SW 1271 (cell line): Measurements from ENCODE around the gene TRIM44.
A peak's percentile ranks its signal among the peaks of the same experiment; 100 is the strongest.

Experiments used
- DNase-seq, 2 experiments: peaks; one replicate each; lab custom pipeline; 2025; lab: John Stamatoyannopoulos, UW

TRIM44 gene

DNA sequence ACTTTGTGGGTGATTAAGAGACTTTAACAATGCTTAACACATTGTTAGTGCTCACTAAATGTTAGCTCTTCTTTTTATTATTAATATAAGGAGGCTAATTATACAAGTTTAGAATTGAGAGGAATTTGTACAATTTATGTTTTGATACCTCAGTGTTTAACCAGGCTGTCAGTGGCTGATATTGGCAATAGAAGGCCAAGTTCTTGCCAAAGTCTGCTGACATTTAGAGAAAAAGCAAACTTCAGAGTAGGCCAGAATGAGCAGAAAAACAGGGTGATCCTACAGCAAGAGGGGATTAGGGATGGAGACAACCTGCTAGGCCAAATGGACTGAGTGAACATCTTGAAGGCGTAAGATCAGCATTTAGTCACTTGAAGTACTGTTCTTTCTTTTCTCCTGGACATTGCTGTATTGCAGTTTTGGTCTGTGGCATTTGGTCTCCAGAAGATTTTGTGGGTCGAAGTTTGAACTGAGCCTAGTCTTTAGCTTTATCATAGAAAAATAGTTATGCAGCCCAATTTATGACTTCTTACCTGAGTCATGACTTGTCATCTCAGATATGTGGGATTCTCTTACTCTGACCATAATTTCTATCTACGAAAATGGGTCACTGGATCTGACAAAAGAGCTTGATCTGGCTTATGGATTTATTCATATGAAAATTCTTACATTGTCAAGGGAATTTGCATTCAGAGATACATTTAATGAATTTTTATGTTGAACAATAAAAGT, 9.0 kb downstream of the TRIM44 start:
- no peak for DNase-seq

- DNase-seq = no peak
Measured at GRCh38 chr11:35672608-35673007, 10.0 kb downstream of the TRIM44 start.

DNA sequence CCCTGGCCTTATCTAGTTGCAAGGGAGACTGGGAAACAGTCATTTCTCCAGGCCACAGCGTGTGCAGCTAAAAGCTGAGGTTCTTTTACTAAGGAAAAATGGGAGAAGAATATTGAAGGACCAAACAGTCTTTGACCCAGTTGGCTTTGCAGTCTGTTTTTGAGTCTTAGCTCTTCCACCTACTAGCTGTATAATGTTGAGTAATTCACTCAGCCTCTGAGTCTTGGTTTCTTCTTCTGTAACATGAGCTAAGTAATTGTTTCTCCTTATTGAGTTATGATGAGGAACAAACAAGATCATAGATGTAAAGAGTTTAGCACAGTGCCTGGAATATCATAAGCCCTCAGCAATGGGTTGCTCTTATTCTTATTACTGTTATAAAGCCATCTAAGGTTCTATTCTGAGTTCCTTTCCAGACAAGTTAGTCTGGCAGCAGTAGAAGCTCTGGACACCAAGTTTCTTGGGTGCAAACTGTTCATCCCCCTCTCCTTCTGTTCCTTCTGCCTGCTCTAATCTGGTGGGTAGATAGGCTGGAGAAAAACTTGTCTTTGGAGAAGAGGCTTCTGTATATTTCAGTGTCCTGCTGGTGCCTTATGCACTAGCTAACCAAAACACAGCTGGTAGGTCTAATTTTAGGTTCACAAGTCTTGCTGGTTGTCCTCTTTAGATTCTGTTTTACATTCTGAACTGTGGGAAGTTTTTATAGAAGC, 13.5 kb downstream of the TRIM44 start:
- no peak for DNase-seq

- DNase-seq = no peak
Measured at GRCh38 chr11:35676611-35676965, 14.0 kb downstream of the TRIM44 start.

DNA sequence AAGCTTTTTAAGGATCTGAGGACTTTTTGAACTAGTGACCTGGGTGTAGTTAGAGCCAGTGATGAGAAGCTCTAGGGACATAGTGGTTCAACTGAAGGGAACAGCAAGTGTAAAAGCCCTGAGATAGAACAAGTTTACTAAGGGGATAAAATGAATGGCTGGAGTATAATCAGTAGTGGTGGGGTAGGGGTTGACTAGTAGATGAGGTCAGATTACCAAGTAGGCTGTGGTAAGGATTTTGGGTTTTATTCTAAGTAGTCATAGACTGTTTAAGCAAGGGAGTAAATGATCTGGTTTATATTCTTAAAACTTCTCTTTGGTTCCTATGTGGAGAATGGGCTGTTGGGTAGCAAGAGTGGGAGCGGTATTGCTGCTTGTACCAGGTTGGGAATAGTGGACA, 15.3 kb downstream of the TRIM44 start:
- DNase-seq = no peak

DNA sequence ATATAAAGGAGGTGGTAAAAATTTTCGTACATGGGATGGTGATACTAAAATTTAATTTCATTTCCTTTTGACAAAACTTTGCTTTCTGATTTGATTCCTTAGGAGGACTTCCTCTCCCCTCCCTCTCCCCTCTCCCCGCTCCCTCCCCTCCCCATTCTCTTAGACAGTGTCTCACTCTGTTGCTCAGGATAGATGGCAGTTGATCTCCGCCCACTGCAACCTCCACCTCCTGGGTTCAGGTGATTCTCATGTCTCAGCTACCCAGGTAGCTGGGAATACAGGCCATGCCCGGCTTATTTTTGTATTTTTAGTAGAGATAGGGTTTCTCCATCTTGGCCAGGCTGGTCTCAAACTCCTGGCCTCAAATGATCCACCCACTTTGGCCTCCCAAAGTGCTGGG, 15.9 kb downstream of the TRIM44 start:
- no peak for DNase-seq

DNA sequence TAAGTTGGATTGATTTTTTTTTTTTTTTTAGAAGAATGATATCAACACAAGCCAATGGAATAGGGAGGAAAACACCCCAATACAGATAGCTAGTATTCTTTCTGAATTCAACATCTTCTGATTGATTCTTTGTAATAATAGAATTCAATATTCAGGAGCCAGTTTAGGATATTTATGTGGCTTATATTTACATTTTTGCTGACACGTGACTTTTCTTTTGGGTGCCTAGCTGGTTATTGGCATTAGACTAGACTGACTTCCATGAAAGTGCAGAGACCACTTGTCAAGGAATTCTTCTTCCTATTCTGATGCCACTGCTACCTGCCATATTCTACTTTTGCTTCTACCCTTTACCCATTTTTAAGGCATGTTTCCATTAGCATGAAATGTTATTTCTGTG, 16.4 kb downstream of the TRIM44 start:
- no peak for DNase-seq

- no peak for DNase-seq
Measured at GRCh38 chr11:35680506-35680905, 17.9 kb downstream of the TRIM44 start.

- DNase-seq = no peak
Measured at GRCh38 chr11:35681163-35681767, 18.7 kb downstream of the TRIM44 start.

GRCh38 chr11:35682230-35683173, 19.9 kb downstream of the TRIM44 start:
- no peak for DNase-seq

DNA sequence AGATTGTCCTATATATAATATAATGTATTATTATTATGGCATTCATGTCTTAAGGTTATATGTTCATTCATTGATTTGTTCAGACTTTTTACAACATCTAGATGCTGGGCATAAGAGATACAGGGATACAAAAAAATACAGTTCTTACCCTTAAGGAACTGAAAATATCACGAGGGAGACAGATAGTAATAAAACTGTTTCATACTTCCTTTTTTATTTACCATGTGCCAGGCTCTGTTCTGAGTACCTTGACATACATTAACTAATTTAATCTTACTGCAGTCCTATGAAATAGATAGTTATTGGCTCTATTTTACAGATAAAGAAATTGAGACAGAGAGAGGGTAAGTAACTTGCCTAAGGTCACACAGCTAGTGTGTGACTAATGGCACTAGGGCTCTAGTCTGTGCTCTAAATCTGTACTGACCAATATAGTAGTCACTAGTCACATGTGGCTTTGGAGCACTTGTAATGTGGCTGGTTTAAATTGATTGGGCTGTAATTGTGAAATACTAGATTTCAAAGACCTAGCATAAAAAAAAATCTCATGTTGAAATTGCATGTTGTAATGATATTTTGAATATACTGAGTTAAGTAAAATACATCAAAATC, 21.3 kb downstream of the TRIM44 start:
- DNase-seq = no peak

DNA sequence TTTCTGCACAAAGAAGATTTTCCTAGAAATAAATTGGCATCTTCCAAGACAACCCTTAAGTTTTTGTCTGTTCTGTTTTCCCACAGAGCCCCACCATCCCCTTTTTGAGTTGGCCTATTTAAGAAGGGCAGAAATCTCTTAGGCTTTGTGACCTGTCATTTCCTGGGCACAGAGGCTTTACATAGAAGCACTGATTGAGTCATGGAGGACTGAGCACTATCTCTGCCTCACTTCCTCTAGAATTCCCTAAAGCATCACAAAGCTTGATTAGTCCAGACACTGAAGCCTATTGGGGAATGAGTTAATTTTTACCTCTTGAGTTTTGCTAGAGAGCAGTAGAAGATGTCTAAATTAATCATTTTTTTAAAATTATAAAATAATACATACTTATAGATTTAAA, 25.4 kb downstream of the TRIM44 start:
- DNase-seq = peak in 1 of 2 experiments; percentile 49

GRCh38 chr11:35689081-35689996, 26.8 kb downstream of the TRIM44 start:
- no peak for DNase-seq

DNA sequence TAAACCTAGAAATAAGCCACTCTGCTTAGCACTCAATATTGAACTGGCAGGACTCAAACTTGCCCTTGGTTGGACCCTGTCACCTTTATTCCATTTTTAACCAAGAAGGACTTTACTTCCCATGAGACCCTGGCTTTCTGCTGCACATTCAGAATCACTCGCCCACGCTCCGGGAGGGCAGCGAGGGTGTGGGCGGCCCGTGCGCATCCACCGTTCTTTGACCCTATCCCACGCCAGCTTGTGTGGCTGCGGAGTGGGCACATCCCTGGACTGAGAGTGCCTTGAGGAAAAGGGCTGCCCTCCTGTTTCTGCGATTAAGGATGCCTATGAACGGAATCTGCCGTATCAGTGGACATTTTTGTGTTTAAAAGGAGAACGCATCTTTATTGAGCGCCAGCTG, 39.6 kb downstream of the TRIM44 start:
- DNase-seq = no peak

DNA sequence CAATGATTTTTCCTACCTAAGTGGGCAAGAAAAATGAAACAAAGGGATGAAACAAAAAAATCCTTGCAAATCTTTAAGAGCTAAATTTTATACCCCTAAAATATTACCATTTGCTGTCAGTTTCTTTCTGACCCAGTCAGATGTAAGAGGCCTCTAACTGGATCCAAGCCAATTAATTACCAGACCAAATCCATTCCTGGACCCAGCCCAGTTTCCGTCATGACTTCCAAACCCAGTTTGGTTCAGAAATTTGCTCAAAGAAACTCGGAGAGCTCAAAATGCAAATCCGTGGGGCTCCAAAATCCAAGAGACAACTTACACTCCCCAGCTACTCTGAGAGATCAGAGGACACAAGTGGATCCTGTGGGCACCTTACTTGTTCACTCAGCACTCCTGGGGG, 46.8 kb downstream of the TRIM44 start:
- no peak for DNase-seq

DNA sequence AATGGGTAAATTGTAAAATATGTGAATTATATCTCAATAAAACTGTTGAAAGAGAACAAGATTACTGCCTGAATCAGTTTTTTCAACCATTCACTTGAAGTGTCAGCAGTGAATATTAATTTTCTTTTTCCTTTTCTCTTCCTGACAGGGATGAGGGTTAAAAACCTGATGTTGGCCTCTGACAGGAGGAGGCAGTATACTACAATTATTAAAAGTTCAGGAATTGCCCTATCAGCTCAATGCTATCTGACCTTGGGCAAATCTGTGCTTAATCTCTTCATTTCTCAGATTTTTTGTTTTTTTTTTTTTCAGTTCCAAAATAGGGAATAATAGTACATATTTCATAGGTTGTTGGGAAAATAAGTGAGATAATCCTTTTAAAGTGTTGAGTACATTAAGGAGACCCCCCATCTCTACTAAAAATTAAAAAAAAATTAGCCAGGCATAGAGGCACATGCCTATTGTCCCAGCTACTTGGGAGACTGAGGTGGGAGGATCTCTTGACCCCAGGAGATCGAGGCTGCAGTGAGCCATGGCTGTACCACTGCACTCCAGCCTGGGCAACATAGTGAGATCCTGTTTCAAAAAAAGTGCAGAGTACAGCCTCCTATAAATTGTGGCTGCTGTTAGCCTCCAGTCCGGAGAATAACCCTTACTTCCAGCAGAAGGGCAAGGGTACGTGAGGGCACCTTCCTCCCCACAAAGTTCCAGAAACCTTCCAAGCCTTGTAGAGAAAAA, 48.8 kb downstream of the TRIM44 start:
- no peak for DNase-seq

GRCh38 chr11:35711924-35712323, 49.3 kb downstream of the TRIM44 start:
- no peak for DNase-seq

GRCh38 chr11:35712533-35712932, 50.0 kb downstream of the TRIM44 start:
- DNase-seq = no peak

GRCh38 chr11:35714882-35715627, 52.5 kb downstream of the TRIM44 start:
- no peak for DNase-seq
